HG03469 (cell line): ENCODE measurements around the gene MRPL24.

Source experiments
- ATAC-seq: cut with Tn5 transposase; IDR thresholded peaks from one replicate; pipeline ENCODE4 v1.9.1; 2021; ENCODE audit warnings: mild to moderate bottlenecking, moderate library complexity, moderate number of reproducible peaks; ENCODE audit not compliant: unreplicated experiment

The MRPL24 gene

DNA sequence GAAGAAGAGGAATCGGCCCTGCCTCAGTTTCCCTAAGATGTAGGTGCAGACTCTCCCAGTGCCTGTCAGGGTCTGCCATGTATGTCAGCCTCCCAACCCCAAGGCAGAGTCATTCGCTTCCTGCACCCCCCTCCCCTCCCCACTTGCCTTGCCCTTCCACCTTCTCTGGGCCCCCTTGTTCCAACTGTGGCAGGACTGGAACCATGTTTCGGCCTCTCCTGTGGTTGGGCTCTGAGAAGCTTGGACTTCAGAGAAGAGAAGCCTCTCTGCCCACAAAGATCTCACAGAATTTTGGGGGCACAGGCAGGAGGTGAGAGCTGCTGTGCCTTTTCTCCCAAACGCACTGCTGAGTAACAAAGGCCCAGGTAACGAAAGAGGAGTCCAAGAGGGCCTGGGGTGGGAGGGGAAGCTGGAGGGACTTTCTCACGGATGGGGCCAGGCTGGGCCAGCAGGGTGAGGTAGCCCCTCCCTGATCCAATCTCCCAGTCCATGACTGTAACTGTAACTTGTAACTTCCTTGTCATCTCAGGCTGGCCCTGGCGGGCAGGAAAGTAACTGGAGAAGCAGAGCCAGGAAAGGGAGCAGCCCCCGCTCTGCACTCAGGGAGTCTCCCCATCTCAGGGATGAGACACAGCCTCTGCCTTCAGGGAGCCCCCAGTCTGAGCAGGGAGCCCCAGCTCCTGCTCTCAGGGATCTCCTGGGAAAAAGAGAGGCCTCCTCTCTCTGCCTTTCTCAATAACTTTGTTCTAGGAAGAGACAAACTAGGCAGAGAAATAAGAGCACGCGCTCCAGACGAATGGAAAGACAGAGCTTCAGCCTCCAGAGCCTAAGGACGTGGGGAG lies 46.8 kb downstream of the MRPL24 start:
- no peak for ATAC-seq

DNA sequence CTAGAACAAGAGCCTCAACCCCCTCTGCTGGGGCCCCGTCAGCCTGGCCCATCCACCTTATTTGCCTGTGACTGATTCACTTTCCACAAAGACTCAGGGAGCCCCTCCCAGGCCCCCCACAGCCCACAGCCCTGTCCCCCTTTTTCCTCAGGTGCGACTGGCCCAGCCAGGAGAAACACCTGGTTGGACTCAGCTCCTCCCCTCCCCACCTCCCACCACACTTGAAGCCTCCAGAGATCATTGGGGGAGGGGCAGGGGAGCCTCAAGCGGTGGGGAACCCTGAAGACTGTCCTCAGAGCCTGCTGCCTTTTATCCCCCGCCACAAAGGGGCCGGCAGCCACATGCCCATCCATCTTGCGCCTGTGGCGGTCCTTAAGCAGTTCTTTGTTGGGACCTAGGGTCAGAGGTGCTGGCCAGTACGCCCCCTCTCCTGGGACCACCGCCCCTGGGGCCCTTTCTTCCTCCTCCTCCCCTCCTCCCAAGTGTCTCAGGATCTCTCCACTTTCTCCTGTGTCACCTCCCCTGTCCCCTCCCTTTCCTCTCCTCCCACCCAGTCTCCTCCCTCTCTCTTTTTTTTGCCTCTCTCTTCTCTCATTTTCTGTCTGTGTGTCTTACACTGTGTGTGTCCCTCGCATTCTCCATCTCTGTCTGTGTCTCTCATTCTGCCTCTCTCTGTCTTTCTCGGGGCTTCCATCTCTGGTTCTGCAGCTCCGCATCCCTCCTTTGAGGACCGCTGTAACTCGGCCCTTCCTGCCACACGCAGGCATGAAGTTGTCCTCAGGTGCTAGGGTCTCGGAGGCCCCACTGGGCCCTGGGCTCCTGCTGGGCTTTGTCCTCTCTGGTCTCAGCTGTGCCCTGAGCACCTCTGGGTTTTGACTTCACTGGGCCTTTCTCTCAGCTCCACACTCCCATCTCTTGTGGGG lies 47.7 kb downstream of the MRPL24 start:
- no peak for ATAC-seq

DNA sequence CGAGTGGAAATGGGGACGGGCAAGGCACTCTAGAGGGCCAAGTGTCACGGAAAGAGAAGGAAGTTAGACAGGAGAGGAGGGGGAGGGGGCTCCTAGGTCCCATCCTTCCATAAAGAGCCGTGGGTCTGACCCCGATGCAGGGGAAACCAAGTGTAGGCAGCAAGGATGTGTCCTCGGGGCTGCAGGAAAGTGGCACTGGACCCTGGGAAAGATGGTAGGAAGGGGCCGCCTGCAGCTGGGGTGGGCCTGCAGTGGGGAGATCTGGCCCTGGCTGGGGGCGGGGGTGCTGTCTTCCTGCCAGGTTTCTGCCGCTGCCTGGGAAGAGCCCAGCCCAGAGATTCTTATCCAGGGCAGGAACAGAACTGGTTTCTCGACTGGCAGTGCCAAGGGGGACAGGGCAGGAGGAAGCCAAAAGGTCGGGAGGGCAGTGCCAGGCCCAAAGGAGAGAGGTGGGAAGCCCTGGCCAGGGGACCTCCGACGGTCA lies 48.4 kb downstream of the MRPL24 start:
- no peak for ATAC-seq

DNA sequence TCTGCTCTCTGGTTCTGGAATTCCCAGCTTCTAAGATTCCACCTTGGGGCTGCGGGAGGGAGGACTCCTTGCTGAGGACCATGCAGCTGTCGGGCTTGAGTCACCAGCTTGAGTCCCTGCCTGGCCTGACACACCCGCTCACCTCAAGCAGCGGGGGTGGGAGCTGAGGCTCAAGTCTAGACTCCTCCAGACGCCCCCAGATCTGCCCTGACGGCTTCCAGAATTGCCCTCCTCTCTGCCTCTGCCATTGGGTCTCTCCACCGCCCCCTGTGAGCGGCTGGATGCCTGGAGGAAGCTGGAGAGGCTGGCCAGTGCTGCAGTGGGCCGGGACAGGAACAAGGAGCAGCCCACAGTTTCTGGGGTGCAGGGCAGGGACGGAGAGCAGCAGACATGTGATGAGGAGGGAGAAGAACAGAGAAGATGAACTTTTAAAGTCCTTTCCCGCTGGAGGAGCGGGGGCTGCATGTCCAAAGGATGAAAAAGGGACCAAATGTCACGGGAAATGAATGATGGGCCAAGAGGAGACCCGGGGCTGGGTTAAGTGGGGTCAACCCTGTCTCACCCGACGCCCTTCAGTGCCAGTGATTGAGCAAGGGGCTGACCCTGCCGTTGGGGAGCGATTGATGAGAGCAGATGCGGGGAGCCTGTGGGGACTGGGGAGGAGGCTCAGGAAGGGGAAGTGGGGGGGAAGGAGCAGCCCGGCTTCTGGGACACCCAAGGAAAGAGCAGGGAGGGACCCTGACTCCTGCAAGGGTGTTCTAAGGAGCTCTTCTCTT lies 49.0 kb downstream of the MRPL24 start:
- no peak for ATAC-seq

DNA sequence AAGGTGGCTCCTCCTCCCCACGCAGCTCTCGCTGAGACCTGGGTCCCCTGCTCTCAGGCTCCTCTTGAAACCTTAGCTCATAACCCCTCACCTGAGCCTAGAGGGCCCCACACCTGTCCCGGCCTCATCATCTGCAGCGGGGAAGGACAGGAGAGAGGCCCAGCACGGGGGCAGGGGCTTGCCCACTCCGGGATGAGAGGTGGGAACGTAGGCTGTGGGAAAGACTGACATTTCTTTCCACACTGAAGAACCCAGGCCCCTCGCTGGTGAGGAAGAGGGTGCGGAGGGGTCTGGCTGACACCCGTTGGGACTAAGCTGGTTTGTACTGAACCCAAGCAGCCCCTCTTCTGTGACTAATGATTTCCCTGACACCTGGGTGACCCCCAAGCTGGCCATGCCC lies 49.7 kb downstream of the MRPL24 start:
- ATAC-seq: no peak

DNA sequence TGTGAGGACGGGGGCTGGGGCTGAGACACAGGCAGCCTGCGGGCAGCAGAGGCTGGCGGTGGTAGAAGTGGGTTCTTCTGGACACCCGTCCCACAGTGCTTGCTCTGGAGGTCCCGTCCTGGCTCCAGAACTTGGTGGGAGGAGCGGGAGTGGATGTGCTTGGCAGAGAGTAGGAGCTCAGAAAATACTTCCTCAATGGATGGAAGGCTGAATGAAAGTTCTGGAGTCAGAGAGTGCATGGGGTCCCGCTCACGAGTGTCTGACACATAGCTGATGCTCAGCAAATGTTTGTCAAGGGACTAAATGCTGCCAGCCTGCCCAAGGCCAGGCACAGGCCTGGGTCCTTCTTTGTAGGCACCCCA lies 50.2 kb downstream of the MRPL24 start:
- no peak for ATAC-seq

DNA sequence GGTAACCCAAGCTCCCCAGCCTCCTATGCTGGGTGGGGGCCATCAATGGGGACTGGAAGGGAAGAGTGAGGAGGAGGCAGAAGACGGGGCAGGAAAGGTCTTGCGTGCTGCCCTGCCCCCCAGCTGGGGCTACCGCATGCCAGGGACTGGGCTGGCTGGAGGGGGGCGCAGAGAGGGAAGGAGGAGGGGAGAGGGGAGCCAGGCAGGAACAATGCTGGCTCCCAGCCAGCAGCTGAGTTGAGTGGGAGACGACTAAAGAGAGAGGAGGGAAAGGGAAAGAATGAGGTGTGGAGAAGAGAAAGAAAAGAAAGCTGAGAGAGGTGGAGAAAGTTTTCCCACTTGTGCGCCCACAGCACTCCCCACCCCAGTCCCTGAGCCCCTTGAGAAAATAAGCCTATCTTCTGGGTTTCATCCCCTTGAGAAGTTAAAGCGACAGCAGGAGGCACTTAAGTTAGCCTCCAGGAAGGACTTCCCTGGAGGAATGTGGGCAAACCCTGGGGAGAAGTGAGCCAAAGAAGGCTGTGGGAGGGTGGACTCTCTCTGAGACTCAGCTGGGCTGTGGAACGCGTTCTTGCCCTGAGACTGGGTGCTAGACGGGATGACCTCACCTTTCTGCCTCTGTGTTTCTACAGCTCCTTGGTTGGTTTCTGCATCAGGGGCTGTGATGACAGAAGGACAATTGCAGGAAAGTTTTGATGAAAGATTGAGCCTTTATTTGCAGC lies 50.8 kb downstream of the MRPL24 start:
- ATAC-seq: no peak

DNA sequence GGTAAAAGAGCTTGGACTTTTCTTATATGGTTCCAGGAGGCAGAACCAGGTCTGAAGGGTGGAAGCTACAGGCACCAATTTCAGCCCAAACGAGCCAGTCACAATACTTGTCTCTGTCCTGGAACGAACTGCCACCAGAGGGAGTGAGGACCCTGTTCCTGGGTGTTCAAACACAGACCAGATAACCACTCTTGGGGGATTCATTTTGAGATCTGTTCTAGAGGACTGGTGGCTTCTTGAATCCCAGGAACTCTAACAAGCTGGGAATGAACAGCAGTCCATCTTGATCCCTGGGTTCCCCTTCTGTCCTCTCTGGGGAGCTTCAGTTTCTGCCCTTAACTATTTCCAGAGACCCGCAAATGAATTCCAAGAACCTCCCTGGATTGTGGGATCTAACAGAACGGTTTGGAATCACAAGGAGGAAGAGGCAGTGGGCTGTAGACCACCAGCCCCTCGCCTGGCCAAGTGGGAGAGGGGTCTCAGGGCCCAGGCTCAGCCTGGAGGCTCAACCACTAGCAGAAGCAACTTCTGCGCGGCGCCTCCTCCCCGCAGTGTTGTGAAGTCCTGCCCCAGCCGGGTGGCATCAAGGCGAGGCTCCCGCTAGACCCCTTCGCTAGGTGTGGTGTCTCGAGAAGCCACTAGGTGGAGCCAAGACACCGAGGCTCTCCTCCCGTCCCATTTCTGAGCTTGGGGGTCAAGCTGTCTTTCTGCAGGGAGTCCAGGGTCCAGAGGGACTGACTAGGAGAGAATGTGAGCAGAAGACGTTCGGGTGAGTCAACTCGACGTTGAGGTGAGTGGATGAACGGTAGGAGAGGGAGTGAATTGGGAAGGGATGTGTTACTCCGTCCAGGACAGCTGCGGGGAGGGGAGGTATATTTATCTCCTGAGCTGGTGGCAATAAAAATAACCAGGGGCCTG lies 51.6 kb downstream of the MRPL24 start:
- ATAC-seq: no peak
